ENCODE measurements around the gene PCYT1A.

PCYT1A gene

DNA sequence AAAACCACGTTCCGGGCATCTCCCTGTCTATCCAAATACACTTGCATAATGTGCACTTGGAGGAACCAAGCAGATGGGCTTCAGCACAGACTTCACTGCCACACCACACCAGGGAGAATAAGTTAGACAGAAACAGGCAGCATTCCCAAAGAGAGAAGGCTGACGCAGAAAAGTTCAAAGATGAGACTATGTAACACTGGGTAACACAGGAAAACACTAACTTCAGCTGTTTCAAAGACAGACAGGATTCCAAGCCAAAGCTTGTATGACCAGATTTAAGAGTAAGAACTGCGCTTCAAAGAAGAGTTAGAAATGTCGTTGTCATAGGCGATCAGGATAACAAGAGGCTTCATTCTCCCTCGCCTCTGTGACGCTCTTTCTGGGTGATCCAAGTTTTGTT lies 51.3 kb downstream of the PCYT1A start:
- no peak for DNase-seq (ENCODE audit: low spot score)

DNA sequence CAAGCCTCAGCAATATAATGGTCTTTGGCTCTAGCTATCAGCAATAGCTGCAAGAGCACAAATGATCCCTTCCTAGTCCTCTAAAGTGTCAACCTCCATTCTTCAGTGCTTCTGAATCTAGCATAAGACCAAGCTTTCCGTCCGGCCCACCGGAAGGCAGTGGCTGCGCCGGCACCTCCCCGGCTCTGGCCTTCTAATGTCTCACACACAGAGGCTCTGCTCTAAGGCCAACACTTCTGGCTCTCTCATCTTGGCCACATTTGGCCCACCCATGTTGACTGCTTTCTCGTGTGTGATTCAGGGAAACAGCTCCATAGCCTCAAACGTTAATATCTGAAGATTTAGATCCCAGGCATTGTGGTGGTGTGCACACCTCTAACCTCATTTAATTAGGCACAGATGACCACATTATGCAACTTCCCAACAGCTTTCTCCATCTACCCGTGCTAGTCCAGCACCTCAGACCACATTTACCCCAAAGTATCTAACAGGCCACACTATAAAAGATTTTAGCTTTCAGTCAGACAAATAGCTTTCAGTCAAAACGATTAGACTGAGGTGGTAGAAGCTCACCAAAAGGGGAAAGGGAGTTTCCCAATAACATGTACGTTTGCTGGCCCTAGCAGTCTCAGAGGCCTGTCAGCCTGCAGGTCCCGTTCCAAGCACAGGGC lies 51.9 kb downstream of the PCYT1A start:
- peak; percentile 40 for DNase-seq (ENCODE audit: low spot score)

- DNase-seq (ENCODE audit: low spot score): no peak
Observed at GRCh38 chr3:196232882-196233251, 54.7 kb downstream of the PCYT1A start.

DNA sequence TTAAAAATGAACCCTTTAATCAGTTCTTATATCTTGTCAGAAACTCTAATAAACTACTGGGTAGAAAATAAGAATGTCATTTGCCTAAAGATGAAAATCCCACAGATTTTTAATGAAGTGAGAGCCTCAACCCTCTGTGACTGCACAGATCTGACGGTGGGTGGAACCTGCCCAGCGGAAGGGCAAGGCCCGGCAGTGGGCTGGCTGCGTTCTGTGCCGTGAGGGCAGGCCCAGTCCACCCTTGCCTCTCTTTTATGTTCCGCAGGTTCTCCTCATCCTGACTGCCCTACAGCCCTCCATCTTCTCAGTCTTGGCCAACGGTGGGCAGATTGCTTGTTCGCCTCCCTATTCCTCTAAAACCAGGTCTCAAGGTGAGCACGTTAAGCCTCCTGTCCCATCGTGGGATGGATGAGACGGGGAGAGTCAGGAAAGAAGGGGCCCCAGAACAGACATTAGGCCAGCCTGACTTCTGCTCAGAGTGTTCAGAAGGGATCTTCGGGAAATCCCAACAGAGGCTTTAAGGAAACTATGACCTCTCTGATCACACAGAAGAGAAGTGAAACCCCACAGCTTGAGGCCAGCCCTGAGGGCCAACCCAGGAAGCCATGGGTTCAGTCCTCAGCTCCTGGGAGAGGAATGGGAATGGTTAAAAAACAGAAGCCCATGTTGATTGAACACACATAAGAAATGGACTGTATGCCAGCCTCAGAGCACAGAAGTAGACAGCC lies 55.2 kb downstream of the PCYT1A start:
- DNase-seq (ENCODE audit: low spot score): no peak

DNA sequence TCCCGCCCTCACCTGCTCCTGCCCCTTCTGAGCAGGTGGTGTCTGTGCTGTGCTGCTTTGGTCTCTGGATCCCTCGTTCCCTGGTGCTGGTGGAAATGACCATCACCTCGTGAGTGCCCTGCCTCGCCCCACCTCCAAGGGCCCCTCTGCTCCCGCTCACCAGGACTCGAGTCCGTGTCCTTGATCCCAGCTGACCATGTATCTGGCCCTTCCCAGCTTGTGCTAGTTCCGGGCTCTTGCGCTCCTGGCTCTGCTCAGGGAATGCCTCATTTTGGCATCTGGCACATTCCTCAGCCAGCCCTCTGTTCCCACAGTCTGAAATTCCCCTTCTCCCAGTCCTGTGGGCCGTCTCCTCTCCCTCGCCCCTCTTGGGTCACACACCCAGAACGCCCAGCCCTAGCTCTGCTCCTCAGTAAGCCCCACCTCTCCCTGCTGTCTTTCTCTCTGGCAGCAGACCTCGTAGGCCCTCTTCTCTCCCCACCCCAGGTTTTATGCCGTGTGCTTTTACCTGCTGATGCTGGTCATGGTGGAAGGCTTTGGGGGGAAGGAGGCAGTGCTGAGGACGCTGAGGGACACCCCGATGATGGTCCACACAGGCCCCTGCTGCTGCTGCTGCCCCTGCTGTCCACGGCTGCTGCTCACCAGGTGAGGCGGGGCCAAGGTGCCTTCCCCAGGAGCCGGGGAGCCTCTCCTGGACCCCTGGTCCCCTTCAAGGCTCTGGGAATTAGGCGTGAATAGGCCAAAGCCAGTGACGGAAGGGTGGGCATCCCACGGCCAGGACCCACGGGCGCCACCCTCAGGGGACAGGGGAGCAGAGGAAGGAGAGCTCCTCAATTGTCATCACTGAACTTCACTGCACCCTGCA lies 59.7 kb downstream of the PCYT1A start:
- DNase-seq (ENCODE audit: low spot score): peak; percentile 72

DNA sequence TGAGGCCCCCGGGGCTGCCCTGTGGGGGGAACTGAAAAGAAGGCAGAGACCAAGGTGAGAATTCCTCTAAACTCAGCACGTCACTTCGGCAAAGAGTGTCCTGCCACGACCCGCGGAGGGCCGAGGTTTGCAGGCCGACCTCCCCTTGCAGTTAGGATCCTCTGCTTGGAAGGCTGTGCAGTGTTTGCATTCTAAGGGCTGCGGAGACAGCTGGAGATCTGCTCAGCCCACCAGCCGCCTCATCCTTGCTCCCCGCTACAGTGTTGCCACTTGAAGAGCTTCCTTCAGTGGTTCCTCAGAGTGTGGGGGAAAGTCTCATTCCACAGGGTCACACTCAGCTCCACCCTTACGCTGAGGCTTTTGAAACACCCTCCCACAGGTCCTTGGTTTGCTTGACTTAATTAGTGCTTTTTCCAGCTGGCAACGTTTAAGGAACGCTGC lies 60.4 kb downstream of the PCYT1A start:
- DNase-seq (ENCODE audit: low spot score): no peak

DNA sequence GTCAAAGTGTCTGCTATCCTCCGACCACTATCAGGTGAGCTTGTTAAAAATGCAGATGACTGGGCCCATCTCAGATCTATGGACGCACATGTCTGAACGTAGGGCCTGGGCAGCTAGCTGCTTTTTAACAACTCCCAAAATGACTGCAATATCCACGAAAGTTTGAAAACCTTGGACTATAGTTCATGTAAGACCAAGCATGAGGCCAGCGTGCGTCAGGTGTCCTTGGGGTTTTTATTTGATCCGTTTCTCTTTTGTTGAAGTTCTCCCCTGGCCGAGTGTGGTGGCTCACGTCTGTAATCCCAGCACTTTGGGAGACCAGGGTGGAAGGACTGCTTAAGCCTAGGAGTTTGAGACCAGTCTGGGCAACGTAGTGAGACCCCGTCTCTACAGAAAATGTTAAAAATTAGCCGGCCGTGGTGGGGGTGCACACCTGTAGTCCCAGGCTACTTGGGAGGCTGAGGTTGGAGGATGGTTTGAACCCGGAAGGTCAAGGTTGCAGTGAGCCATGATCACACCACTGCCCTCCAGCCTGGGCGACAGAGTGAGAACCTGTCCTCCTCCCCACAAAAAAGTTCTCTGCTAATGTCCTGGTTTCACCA lies 61.7 kb downstream of the PCYT1A start:
- DNase-seq (ENCODE audit: low spot score): no peak

DNA sequence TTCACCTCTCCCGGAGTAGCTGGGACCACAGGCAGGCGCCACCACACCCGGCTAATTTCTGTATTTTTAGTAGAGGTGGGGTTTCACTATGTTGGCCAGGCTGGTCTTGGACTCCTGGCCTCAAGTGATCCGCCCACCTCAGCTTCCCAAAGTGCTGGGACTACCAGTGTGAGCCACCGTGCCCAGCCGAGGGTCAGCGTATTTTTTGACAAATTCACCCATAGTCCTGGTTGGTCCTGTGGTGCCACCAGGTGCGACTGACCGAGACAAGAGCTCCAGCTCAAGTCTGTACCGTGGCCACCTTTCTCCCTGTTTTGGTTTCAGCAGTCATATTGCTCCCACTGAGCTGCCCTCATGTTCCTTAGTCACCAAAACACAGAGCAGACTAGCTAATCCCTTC lies 62.4 kb downstream of the PCYT1A start:
- DNase-seq (ENCODE audit: low spot score): no peak

DNA sequence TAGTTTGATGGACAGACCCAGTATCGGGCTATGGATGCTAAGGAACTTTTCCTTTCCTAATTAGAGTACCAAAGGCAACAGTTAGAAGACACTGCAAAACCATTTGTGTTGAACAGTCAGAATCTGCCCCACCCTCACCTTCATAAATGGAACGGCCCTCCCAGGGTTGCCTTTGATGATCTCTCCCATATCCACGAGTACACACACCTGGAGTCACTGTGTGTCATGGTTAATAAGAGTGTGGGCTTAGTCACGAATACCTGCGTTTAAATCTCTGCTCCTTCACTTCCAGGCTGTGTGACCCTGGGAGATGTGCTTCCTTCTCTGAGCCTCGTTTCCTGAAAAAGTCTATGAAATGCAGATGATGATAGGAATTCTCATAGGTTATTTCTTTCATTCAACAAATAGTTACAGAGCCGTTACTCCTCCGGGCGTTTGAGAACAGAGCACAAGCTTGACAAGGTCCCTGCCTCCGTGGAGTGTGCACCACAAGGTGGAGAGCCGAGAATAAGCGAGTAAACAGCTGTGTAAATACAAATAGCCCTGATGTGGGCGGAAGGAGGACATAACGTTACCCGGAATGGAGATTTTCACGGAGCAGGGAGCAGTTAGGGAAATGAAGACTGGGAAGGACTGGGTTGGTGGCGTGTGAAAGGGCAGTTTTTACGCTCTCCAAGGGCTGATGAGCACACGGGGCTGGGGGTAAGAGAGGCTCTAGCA lies 64.5 kb downstream of the PCYT1A start:
- no peak for DNase-seq (ENCODE audit: low spot score)

- no peak for DNase-seq (ENCODE audit: low spot score)
Observed at GRCh38 chr3:196220991-196221390, 66.5 kb downstream of the PCYT1A start.

DNA sequence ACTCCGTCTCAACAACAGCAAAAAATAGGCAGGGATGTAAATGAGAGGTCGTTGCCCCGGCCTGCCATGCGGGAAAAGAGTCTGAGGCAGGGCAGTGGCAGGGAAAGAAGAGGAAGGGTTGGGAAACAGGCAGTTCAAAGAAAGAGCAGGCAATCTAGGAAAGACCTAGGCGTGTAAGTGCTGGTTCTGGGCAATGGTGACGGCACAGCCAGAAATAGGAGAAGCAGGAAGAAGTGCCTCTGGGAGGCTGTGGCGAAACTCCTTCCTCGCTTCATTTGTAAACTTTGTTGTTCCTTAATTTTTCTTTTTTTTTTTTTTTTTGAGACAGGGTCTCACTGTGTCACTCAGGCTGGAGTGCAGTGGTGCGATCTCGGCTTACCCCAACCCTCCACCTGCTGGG lies 66.9 kb downstream of the PCYT1A start:
- DNase-seq (ENCODE audit: low spot score): no peak

DNA sequence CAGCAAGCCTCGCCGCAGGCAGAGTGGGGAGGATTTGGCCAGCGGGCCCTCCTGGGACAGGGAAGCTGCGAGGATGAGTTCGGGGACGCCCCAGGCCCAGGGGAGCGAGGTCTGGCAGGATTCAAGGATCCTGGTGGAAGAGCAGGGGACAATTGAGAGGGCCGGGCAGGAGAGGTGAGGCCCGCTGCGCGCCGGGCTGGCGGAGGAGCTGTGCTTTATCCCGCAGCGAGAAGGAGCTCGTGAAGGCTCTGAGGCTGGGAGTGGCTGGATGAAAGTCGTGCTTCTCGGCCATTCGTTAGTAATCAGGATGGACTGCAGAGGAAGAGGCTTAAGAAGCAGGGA lies 67.6 kb downstream of the PCYT1A start:
- DNase-seq (ENCODE audit: low spot score): no peak

DNA sequence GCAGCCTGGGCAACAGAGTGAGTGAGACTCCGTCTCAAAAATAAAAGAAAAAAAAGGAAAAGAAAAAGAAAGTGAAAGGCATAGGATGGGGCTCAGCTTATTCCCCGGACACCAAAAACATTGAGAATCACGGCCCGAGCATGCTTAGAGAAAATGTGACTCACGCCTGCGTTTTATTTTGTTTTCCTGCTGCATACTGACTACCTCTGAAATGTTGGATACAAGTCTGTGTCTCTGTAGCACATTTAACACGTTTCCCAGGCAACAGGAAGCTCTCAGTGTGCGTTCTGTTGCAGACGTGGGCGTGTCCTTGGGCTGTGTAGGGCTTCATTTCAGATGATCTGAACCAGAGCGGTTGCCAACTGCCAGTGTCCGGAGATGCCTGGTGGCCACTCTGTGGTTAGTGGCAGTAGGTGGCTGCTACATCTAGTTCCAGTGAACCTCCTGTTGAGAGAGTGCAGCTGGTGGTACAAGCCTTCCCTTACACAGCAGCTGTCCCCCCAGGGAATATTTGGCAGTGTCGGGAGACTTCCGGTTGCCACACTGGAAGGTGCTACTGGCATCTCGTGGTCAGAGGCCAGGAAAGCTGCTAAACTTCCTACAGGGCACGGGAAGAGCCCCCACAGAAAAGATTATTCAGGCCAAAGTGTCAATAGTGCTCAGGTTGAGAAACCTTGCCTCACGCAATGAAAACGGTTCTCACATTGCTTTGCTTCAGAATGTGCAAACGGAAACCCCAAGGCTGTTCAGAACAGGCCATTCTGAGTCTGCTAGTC lies 68.1 kb downstream of the PCYT1A start:
- peak; percentile 82 for DNase-seq (ENCODE audit: low spot score)

DNA sequence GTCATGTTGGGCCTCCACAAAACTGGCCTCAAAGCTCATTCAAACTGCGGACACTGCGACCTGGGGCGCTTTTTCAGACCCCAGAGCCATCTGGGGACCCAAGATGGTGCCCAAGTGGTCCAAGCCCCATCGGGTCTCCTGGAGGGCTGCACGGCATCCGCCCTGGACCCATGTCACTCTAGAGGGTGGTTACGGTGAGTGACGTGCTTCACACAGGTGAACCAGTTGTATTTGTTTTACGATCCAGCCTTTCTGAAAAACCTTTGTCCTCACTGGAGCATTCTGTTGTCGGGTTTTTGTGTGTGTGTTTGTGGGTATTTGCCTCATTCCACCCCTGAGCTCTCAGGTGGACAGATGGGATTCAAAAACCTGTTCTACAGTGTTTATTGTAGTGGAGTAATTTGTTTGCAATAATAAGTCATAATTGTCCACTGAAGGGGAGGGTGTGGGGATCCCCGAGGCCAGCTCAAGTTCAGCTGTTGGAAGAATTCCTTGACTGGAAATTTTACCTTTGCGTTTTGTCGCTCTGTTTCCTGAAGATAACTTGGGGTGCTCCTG lies 69.3 kb downstream of the PCYT1A start:
- no peak for DNase-seq (ENCODE audit: low spot score)

GRCh38 chr3:196217307-196218154 lies 70.0 kb downstream of the PCYT1A start:
- no peak for DNase-seq (ENCODE audit: low spot score)

- no peak for DNase-seq (ENCODE audit: low spot score)
Observed at GRCh38 chr3:196216681-196217211, 70.8 kb downstream of the PCYT1A start.

- DNase-seq (ENCODE audit: low spot score): no peak
Observed at GRCh38 chr3:196216089-196216564, 71.4 kb downstream of the PCYT1A start, which contains the start of gene SLC51A. Gene SLC51A, plus strand, starts transcription at chr3:196216534. Its CDS starts 179 bp downstream, at chr3:196216713.

DNA sequence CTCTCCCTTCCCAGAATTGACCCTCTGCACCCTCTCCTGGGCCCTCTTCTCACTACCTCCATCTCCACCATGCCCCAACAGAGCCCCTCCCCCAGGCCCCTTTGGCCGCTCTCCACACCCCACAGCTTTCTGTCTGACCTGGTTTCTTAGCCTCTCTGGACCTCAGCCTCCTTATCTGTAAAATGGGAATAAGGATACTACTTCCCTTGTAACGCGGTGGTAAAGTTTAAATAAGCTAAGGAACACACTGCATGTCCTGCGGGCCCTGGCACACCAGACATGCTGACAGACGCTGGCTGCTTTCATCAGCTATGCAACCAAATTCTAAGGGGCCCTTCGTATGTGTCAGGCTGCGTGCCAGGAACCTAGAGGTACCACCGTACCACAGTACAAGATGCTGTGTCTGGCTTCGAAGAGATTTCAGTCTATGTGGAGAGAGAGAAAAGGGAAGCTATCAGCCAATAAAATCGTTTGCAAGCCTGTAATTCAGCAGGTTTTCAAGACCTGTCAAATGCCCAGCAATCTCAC lies 72.0 kb downstream of the PCYT1A start:
- no peak for DNase-seq (ENCODE audit: low spot score)
